Pons (tissue), 1 donor: ENCODE measurements around the gene USP8.

ENCODE experiments used
- DNase-seq: peaks from one replicate; pipeline ENCODE4 v3.0.0-alpha.2; 2016; ENCODE audit warnings: low spot score

Gene USP8

DNA sequence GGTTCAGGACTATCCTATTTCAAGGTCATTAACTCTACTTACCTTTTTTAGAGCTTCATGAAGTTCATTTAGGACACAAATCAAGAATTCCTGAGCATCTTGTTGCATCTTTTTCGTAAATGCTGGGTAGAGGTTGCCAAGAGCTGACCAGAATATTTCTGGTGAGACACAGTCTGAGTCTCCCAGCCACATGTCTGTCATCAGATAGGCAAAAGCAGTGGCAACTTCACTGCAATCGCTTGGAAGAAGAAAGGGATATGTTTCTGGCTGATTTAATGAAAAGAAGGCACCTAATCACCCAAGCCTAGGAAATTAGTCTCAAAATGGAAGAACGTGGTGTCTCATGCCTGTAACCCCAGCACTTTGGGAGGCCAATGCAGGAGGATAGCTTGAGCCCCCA is 119.4 kb downstream of the USP8 start:
- no peak for DNase-seq

GRCh38 chr15:50544368-50544767 is 120.2 kb downstream of the USP8 start:
- DNase-seq = no peak

GRCh38 chr15:50546566-50546965 is 122.4 kb downstream of the USP8 start, which contains the start of gene USP50:
Gene USP50 (minus strand): TSS chr15:50546666. CDS start chr15:50546525, 141 bp downstream.
- DNase-seq = no peak

DNA sequence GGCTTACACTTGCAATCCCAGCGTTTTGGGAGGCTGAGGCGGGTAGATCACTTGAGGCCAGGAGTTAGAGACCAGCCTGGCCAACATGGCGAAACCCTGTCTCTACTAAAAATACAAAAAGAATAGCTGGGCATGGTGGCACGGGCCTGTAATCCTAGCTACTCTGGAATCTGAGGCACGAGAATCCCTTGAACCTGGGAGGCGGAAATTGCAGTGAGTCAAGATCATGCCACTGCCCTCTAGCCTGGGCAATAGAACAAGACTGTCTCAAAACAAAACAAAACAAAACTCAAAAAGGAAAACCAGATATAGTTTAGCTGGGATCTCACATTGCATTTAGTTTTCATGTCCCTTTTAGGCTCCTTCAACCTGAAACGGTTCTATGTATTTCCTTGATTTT is 125.1 kb downstream of the USP8 start:
- no peak for DNase-seq

GRCh38 chr15:50552238-50552637 is 128.0 kb downstream of the USP8 start:
- DNase-seq = no peak

- no peak for DNase-seq
These were observed 132.6 kb downstream of the USP8 start for GRCh38 chr15:50556642-50557371.

- DNase-seq = no peak
These were observed 133.8 kb downstream of the USP8 start for GRCh38 chr15:50558012-50558411.

- DNase-seq = no peak
These were observed 138.8 kb downstream of the USP8 start for GRCh38 chr15:50562735-50563640.

- no peak for DNase-seq
These were observed 139.6 kb downstream of the USP8 start for GRCh38 chr15:50563756-50564155.
